Stimulated activated CD4-positive, alpha-beta T cell treated with anti-CD3 and anti-CD28 coated beads, Interleukin-15, amount 100 ng/mL, for 1 hour (primary cell): Measurements from ENCODE around the gene ANKFY1.

Experiments used
- DNase-seq, 2 donors: peaks; one replicate each; pipeline ENCODE4 v3.0.0-alpha.2; 2020; ENCODE audit warnings: low read depth in 1 of 2, low spot score in 1 of 2

ANKFY1 gene

GRCh38 chr17:4263282-4264215, at the start of gene ANKFY1:
ANKFY1 (minus strand) TSS chr17:4263979; CDS start chr17:4263941, 38 bp downstream.
- peak; percentile 95 to 97 for DNase-seq

GRCh38 chr17:4310354-4311060, 46.7 kb upstream of the ANKFY1 start:
- DNase-seq, result no peak

GRCh38 chr17:4309897-4310296, 46.1 kb upstream of the ANKFY1 start:
- no peak for DNase-seq

- DNase-seq, result no peak
Observed at GRCh38 chr17:4307179-4307930, 43.6 kb upstream of the ANKFY1 start.

- DNase-seq, result no peak
Observed at GRCh38 chr17:4305224-4305623, 41.4 kb upstream of the ANKFY1 start.

- DNase-seq, result no peak
Observed at GRCh38 chr17:4304417-4305027, 40.7 kb upstream of the ANKFY1 start.

- no peak for DNase-seq
Observed at GRCh38 chr17:4301066-4301465, 37.3 kb upstream of the ANKFY1 start.

- no peak for DNase-seq
Observed at GRCh38 chr17:4297351-4297750, 33.6 kb upstream of the ANKFY1 start.

- no peak for DNase-seq
Observed at GRCh38 chr17:4295686-4296085, 31.9 kb upstream of the ANKFY1 start.

GRCh38 chr17:4293572-4293971, 29.8 kb upstream of the ANKFY1 start:
- DNase-seq, result no peak

- no peak for DNase-seq
Observed at GRCh38 chr17:4287710-4288109, 23.9 kb upstream of the ANKFY1 start.

- DNase-seq, result no peak
Observed at GRCh38 chr17:4276514-4276913, 12.7 kb upstream of the ANKFY1 start.

- DNase-seq, result no peak
Observed at GRCh38 chr17:4272972-4273368, 9.2 kb upstream of the ANKFY1 start.

- no peak for DNase-seq
Observed at GRCh38 chr17:4272213-4272971, 8.6 kb upstream of the ANKFY1 start.

GRCh38 chr17:4270736-4271135, 7.0 kb upstream of the ANKFY1 start:
- DNase-seq, result no peak

GRCh38 chr17:4269915-4270314, 6.1 kb upstream of the ANKFY1 start:
- DNase-seq, result no peak

GRCh38 chr17:4267402-4267801, 3.6 kb upstream of the ANKFY1 start:
- DNase-seq, result no peak

GRCh38 chr17:4266550-4266949, 2.8 kb upstream of the ANKFY1 start:
- no peak for DNase-seq

GRCh38 chr17:4262703-4263102, 1.1 kb downstream of the ANKFY1 start:
- DNase-seq, result no peak

GRCh38 chr17:4261452-4261851, 2.3 kb downstream of the ANKFY1 start:
- no peak for DNase-seq
